H1 (cell line): Measurements from ENCODE around the gene AQP12A. TPM values are rescaled to one million over a fixed set of nuclear protein-coding genes. Genes with fewer than 3 reads are reported as not detected.

Experiments
- JUND ChIP-seq: IDR thresholded peaks from 2 replicates; pipeline ENCODE4 v1.6.1; 2011; ENCODE audit warnings: mild to moderate bottlenecking, improper control_type of control experiment, low read length
- POLR2AphosphoS5 ChIP-seq: IDR thresholded peaks from 2 replicates; pipeline ENCODE4 v1.6.1; 2011; ENCODE audit warnings: low read depth, low read length
- RBBP5 ChIP-seq: IDR thresholded peaks from 2 replicates; pipeline ENCODE4 v1.7.1; 2012; ENCODE audit warnings: low read depth, mild to moderate bottlenecking, inconsistent platforms, low read length, moderate library complexity, borderline replicate concordance
- SP4 ChIP-seq: IDR thresholded peaks from 2 replicates; pipeline ENCODE4 v1.6.1; 2012; ENCODE audit warnings: low read length, inconsistent platforms
- SUZ12 ChIP-seq: fragments of 200-600 bp; sonication (generic); IDR thresholded peaks from 2 replicates; pipeline ENCODE4 v1.6.1; 2012; ENCODE audit warnings: mild to moderate bottlenecking, inconsistent platforms, low read length, moderate library complexity, mixed read lengths
- polyA plus RNA-seq, 7 experiments: library from polyadenylated mRNA; depleted of rRNA in 3 of 7; stranded (reverse) in 5 of 7; unstranded in 2 of 7; fragments of >200 nt in 5 of 7; fragments of 200-250 nt in 2 of 7; gene quantifications; 1 replicate in 5 of 7; 2 replicates in 1 of 7; 4 replicates in 1 of 7; pipeline versions ENCODE4 v1.2.1 to v1.2.3, GENCODE V29; 2011 to 2013; ENCODE audit warnings: missing spikeins in 2 of 7, mixed read lengths in 2 of 7
- total RNA-seq: library from RNA; stranded (reverse); fragmentation: NEBNext Ultra II Directional; extraction: Animal tissue kit (Norgen Biotek cat#: 25700); gene quantifications from 2 replicates; pipeline ENCODE4 v1.2.1, GENCODE V29; 2021

The AQP12A gene
- total and polyA plus RNA-seq, 2 of the 8 experiments (the other 6 are each of a cell fraction or from before 2014, with no cell fraction given): not detected

DNA sequence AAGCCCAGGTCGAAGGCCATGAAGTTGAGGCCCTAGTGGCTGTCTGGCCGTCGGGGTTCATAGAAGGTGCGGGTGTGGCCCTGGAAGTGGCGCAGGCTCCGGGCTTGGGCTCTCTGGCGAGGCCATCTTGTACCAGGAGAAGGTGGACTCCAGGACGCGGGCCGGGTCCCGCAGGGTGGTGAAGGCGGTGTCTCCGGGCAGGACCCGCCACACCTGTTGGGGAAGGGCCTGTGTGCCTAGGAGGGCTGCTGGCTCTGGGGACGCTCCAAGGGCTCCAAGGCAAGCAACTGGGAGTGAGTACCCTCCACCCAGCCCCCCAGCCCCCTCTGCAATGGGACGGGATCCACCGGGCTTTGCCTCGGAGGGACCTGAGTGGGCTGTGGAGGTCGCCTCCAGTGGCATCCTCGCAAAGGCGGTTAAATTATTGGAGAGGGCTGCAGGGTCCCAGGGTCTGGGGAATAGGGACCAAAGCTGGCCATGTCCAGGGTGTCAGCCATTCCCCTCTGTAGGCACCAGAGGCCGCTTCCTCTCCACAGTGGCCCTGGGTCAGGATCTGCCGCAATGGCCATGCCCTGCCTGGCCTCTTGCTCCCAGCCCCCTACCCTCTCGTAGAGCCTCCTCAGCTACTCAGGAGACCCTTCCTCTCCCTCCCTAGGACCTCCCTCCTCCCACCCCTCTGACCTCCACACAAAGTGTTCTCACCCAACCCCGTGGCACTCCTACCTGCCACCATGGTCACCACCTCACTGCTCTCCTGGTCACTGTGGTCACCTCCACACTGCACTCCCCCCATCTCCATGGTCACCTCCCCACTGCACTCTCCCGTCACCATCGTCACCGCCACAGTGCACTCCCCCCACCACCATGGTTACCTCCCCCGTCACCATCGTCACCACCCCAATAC, 10.3 kb downstream of the AQP12A start (continued):
- no peak for TF ChIP-seq RBBP5
- TF ChIP-seq SP4: no peak
- TF ChIP-seq JUND: no peak
- no peak for TF ChIP-seq POLR2AphosphoS5
- TF ChIP-seq SUZ12: no peak
